Measurements from ENCODE around the gene TPH2.

The TPH2 gene

GRCh38 chr12:72006766-72007165 lies 68.1 kb downstream of the TPH2 start:
- Histone ChIP-seq H3K4me2 (ENCODE audit: low read depth, low read length, poor library complexity, severe bottlenecking) (no peak overlapping the region), H3K79me2 (ENCODE audit: insufficient read depth, low read length) (no peaks in the 10 kb centered on the region), H3F3A (ENCODE audit: low read depth) (no peaks in the 10 kb centered on the region), H3K27me3 (ENCODE audit: insufficient read depth, low read length, poor library complexity, severe bottlenecking) (no peaks in the 10 kb centered on the region), H4K20me1 (ENCODE audit: insufficient read depth, low read length, poor library complexity, severe bottlenecking) (no peaks in the 10 kb centered on the region), H3K9ac (ENCODE audit: low read depth, low read length, poor library complexity, severe bottlenecking) (no peak overlapping the region), H3K4me3 (ENCODE audit: low read length, poor library complexity, severe bottlenecking) (no peak overlapping the region), H2AFZ (ENCODE audit: low read length) (no peak overlapping the region), H3K4me1 (ENCODE audit: insufficient read depth, low read length, poor library complexity, severe bottlenecking) (no peaks in the 10 kb centered on the region), H3K9me2 (replicated peaks; ENCODE audit: low read depth, low read length) (no peaks in the 10 kb centered on the region), H3K9me3 (ENCODE audit: insufficient read depth, low read depth, low read length) (no peaks in the 10 kb centered on the region), H3K36me3 (ENCODE audit: insufficient read depth, low read length) (no peaks in the 10 kb centered on the region)
- TF ChIP-seq EZH2phosphoT487 (IDR thresholded peaks at IDR 0.05; ENCODE audit: borderline replicate concordance) (no peak), CTCF (conservative IDR thresholded peaks at IDR 0.05; ENCODE audit: low read length) (no peak)

DNA sequence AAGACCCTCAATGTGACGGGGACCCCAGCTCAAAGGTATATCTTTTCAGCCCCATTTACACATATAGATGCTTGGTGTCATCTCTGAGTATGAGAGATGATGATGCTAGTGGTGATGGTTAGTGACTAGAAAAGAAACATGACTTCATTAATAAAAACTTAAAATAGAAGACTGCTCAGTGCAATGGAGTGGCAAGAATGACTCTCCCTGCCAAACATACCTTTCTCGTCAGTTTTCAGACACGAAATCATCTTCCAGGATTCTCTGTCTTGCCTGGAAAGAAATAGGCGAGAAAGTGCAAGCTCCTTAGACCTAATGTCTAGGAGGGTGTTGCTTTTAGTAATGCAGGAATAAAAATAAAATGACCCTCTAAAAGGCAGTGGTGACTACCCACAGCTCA lies 71.7 kb downstream of the TPH2 start:
- no peaks in the 10 kb centered on the region for H3K9me3 ChIP-seq (ENCODE audit: insufficient read depth, low read depth, low read length)

DNA sequence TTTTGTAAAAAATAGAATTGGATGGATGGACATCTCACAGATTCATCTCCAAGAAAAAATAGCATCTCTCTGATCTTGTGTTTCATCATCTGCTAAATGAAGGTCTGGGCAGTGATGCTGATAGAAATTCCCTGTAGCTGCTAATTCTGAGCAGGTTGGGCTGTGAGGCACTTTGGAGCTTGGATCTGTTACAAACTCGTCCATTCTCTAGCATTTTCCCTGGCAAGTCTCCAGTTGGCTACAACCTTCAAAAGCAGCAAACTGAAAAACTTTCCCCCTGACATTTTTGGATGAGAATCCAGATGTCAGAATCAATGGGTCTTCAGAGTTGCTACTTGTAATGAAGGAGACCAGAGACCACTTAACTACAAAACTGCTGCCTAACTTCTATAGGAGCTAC lies 72.7 kb downstream of the TPH2 start:
- no peak overlapping the region for H3K4me2 ChIP-seq (ENCODE audit: low read depth, low read length, poor library complexity, severe bottlenecking)
- H3K79me2 ChIP-seq (ENCODE audit: insufficient read depth, low read length), result no peaks in the 10 kb centered on the region
- no peak overlapping the region for H3K9ac ChIP-seq (ENCODE audit: low read depth, low read length, poor library complexity, severe bottlenecking)
- no peaks in the 10 kb centered on the region for H4K20me1 ChIP-seq (ENCODE audit: insufficient read depth, low read length, poor library complexity, severe bottlenecking)
- TF ChIP-seq EZH2phosphoT487 (IDR thresholded peaks at IDR 0.05; ENCODE audit: borderline replicate concordance), result no peak
- no peak for TF ChIP-seq CTCF (conservative IDR thresholded peaks at IDR 0.05; ENCODE audit: low read length)
- H2AFZ ChIP-seq (ENCODE audit: low read length), result no peak overlapping the region
- no peaks in the 10 kb centered on the region for H3F3A ChIP-seq (ENCODE audit: low read depth)
- no peaks in the 10 kb centered on the region for H3K27me3 ChIP-seq (ENCODE audit: insufficient read depth, low read length, poor library complexity, severe bottlenecking)
- H3K36me3 ChIP-seq (ENCODE audit: insufficient read depth, low read length), result no peaks in the 10 kb centered on the region
- H3K9me2 ChIP-seq (replicated peaks; ENCODE audit: low read depth, low read length), result no peaks in the 10 kb centered on the region
- H3K4me3 ChIP-seq (ENCODE audit: low read length, poor library complexity, severe bottlenecking), result no peak overlapping the region
- no peaks in the 10 kb centered on the region for H3K9me3 ChIP-seq (ENCODE audit: insufficient read depth, low read depth, low read length)
- H3K4me1 ChIP-seq (ENCODE audit: insufficient read depth, low read length, poor library complexity, severe bottlenecking), result peaks cover 4% of the 10 kb centered on the region

More for the DNA sequence above, 71.7 kb downstream of the TPH2 start:
- Histone ChIP-seq H3K4me3 (ENCODE audit: low read length, poor library complexity, severe bottlenecking) (no peak overlapping the region), H3K79me2 (ENCODE audit: insufficient read depth, low read length) (no peaks in the 10 kb centered on the region), H3F3A (ENCODE audit: low read depth) (no peaks in the 10 kb centered on the region), H3K9ac (ENCODE audit: low read depth, low read length, poor library complexity, severe bottlenecking) (no peak overlapping the region), H4K20me1 (ENCODE audit: insufficient read depth, low read length, poor library complexity, severe bottlenecking) (no peaks in the 10 kb centered on the region), H3K27me3 (ENCODE audit: insufficient read depth, low read length, poor library complexity, severe bottlenecking) (no peaks in the 10 kb centered on the region), H2AFZ (ENCODE audit: low read length) (no peak overlapping the region), H3K36me3 (ENCODE audit: insufficient read depth, low read length) (no peaks in the 10 kb centered on the region), H3K4me1 (ENCODE audit: insufficient read depth, low read length, poor library complexity, severe bottlenecking) (peaks cover 4% of the 10 kb centered on the region), H3K9me2 (replicated peaks; ENCODE audit: low read depth, low read length) (no peaks in the 10 kb centered on the region), H3K4me2 (ENCODE audit: low read depth, low read length, poor library complexity, severe bottlenecking) (no peak overlapping the region)
- no peak for TF ChIP-seq CTCF (conservative IDR thresholded peaks at IDR 0.05; ENCODE audit: low read length)
- TF ChIP-seq EZH2phosphoT487 (IDR thresholded peaks at IDR 0.05; ENCODE audit: borderline replicate concordance), result no peak
